Osteocyte (in vitro differentiated cells): ENCODE data around the gene HEG1. TPM values are rescaled to one million over a fixed set of nuclear protein-coding genes. Genes with fewer than 3 reads are reported as not detected.

Experiments used
- DNase-seq: peaks from one replicate; pipeline ENCODE4 v3.0.0; 2021; ENCODE audit warnings: mixed read lengths; ENCODE audit not compliant: unreplicated experiment; ENCODE audit errors: extremely low spot score
- H3K27ac Mint-ChIP-seq: one replicate; pipeline ENCODE4 v1.8.0; 2021; ENCODE audit warnings: mild to moderate bottlenecking, mixed read lengths; ENCODE audit not compliant: unreplicated experiment
- H3K27me3 Mint-ChIP-seq: one replicate; pipeline ENCODE4 v1.8.0; 2021; ENCODE audit warnings: mixed read lengths; ENCODE audit not compliant: unreplicated experiment
- H3K36me3 Mint-ChIP-seq: one replicate; pipeline ENCODE4 v1.8.0; 2021; ENCODE audit warnings: mixed read lengths; ENCODE audit not compliant: unreplicated experiment
- H3K4me1 Mint-ChIP-seq: one replicate; pipeline ENCODE4 v1.8.0; 2021; ENCODE audit warnings: mixed read lengths; ENCODE audit not compliant: unreplicated experiment
- H3K4me3 Mint-ChIP-seq: one replicate; pipeline ENCODE4 v1.8.0; 2021; ENCODE audit warnings: mild to moderate bottlenecking, moderate library complexity, mixed read lengths; ENCODE audit not compliant: unreplicated experiment
- H3K9me3 Mint-ChIP-seq: one replicate; pipeline ENCODE4 v1.8.0; 2021; ENCODE audit warnings: mixed read lengths; ENCODE audit not compliant: unreplicated experiment
- CTCF ChIP-seq: fragments of 200-600 bp; sonication (generic); IDR thresholded peaks from 2 replicates; pipeline ENCODE4 v1.5.0; 2021; ENCODE audit warnings: antibody characterized with exemption, mild to moderate bottlenecking, moderate library complexity
- total RNA-seq: library from RNA; stranded (reverse); gene quantifications from 2 replicates; pipeline ENCODE4 v1.2.1, GENCODE V29; 2021

HEG1 gene
- total RNA-seq, 1 donor from 2014 or later = 123 TPM

DNA sequence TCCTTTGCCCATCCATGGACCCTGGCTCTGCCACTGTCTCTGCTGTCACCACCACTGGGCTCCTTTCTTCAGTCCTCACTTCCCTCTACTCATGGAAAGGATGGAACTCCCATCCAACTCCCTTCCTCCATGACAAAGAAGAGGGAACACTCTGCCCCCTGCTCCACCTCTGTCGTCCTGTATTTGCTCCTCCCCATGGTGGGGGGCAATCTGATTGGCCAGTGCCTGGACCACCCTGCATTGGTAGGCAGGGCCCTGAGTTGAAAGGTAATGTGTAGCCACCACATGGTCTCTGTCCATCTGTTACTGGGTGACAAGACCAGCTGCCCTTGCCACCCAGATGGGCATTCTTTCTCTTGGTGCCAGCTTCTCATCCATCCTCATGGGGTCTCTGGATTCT, 20.7 kb upstream of the HEG1 start:
- peak; percentile 64 for DNase-seq
- Mint-ChIP-seq H3K27ac (no peak overlapping the region), H3K4me1 (no peaks in the 10 kb centered on the region), H3K4me3 (no peak overlapping the region), H3K9me3 (no peaks in the 10 kb centered on the region), H3K36me3 (no peaks in the 10 kb centered on the region), H3K27me3 (no peaks in the 10 kb centered on the region)
- TF ChIP-seq CTCF = no peak

GRCh38 chr3:125075738-125076137, 19.9 kb upstream of the HEG1 start:
- Mint-ChIP-seq H3K36me3 (no peaks in the 10 kb centered on the region), H3K27ac (no peak overlapping the region), H3K4me3 (no peak overlapping the region), H3K27me3 (no peaks in the 10 kb centered on the region), H3K4me1 (no peaks in the 10 kb centered on the region), H3K9me3 (no peaks in the 10 kb centered on the region)
- peak; percentile 6 for TF ChIP-seq CTCF
- peak; percentile 63 for DNase-seq

GRCh38 chr3:125073390-125073905, 17.7 kb upstream of the HEG1 start:
- Mint-ChIP-seq H3K9me3 (no peaks in the 10 kb centered on the region), H3K27me3 (no peaks in the 10 kb centered on the region), H3K36me3 (no peaks in the 10 kb centered on the region), H3K27ac (no peak overlapping the region), H3K4me1 (no peaks in the 10 kb centered on the region), H3K4me3 (no peak overlapping the region)
- DNase-seq = no peak
- TF ChIP-seq CTCF = no peak

- H3K36me3 Mint-ChIP-seq = no peaks in the 10 kb centered on the region
- no peak for TF ChIP-seq CTCF
- H3K27me3 Mint-ChIP-seq = no peaks in the 10 kb centered on the region
- H3K4me3 Mint-ChIP-seq = no peak overlapping the region
- H3K9me3 Mint-ChIP-seq = no peaks in the 10 kb centered on the region
- no peak for DNase-seq
- no peaks in the 10 kb centered on the region for H3K4me1 Mint-ChIP-seq
- no peak overlapping the region for H3K27ac Mint-ChIP-seq
Observed at GRCh38 chr3:125072749-125073389, 17.1 kb upstream of the HEG1 start.

DNA sequence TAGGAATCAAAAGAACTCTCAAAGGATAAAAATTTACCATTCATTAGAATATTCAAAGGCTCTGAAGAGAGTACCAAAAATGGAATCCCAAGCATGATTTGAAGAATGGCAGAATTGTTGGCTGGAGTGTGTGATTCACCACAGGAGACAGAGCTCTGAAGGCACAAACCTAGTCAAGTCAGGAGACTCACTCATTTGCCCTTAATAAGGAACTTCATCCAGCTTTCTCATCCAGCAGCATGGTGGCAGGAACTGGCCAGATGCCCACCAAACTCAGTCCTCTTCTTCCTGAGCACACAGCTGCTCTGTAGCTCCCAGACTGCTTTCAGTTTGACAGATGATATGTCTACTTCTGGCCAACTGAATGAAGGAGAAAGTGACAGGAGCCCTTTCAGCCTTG, 16.5 kb upstream of the HEG1 start:
- Mint-ChIP-seq H3K4me3 (no peak overlapping the region), H3K27me3 (no peaks in the 10 kb centered on the region), H3K36me3 (no peaks in the 10 kb centered on the region), H3K9me3 (no peaks in the 10 kb centered on the region), H3K4me1 (no peaks in the 10 kb centered on the region), H3K27ac (no peak overlapping the region)
- TF ChIP-seq CTCF = no peak
- DNase-seq = no peak
